ENCODE results near the gene MUCL3.

GRCh38 chr6:30991891-30992290 lies 51.1 kb downstream of the MUCL3 start:
- TF ChIP-seq POLR2AphosphoS5 (IDR thresholded peaks at IDR 0.05; ENCODE audit: low read depth), result no peak
- no peak for TF ChIP-seq CTCF (IDR thresholded peaks at IDR 0.05; ENCODE audit: insufficient read depth, low read length)
- TF ChIP-seq, protein P1, sequence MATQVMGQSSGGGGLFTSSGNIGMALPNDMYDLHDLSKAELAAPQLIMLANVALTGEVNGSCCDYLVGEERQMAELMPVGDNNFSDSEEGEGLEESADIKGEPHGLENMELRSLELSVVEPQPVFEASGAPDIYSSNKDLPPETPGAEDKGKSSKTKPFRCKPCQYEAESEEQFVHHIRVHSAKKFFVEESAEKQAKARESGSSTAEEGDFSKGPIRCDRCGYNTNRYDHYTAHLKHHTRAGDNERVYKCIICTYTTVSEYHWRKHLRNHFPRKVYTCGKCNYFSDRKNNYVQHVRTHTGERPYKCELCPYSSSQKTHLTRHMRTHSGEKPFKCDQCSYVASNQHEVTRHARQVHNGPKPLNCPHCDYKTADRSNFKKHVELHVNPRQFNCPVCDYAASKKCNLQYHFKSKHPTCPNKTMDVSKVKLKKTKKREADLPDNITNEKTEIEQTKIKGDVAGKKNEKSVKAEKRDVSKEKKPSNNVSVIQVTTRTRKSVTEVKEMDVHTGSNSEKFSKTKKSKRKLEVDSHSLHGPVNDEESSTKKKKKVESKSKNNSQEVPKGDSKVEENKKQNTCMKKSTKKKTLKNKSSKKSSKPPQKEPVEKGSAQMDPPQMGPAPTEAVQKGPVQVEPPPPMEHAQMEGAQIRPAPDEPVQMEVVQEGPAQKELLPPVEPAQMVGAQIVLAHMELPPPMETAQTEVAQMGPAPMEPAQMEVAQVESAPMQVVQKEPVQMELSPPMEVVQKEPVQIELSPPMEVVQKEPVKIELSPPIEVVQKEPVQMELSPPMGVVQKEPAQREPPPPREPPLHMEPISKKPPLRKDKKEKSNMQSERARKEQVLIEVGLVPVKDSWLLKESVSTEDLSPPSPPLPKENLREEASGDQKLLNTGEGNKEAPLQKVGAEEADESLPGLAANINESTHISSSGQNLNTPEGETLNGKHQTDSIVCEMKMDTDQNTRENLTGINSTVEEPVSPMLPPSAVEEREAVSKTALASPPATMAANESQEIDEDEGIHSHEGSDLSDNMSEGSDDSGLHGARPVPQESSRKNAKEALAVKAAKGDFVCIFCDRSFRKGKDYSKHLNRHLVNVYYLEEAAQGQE (IDR thresholded peaks at IDR 0.05; ENCODE audit: insufficient replicate concordance, low read depth), result no peak

Measured in HL-60 (cell line).